Skin epidermis (tissue), 12 donors: ENCODE results near the gene FRZB.
"Not testable (repeated sequence)": the region's sequence is repeated elsewhere in the genome, so short reads cannot be mapped to it uniquely, and the experiment has no call there.

Source experiments
- H3K27ac ChIP-seq, 21 experiments: fragments of 200-600 bp; sonication (generic) in 11 of 21; one replicate each; pipeline ENCODE4 v1.5.0; 2020; ENCODE audit warnings: mild to moderate bottlenecking in 3 of 21, inconsistent platforms in 2 of 21, moderate library complexity in 2 of 21
- H3K4me3 ChIP-seq, 7 experiments: fragments of 200-600 bp; sonication (generic) in 2 of 7; one replicate each; pipeline ENCODE4 v1.5.0; 2020; ENCODE audit warnings: inconsistent platforms in 2 of 7, mild to moderate bottlenecking in 2 of 7, moderate library complexity in 1 of 7

The FRZB gene

DNA sequence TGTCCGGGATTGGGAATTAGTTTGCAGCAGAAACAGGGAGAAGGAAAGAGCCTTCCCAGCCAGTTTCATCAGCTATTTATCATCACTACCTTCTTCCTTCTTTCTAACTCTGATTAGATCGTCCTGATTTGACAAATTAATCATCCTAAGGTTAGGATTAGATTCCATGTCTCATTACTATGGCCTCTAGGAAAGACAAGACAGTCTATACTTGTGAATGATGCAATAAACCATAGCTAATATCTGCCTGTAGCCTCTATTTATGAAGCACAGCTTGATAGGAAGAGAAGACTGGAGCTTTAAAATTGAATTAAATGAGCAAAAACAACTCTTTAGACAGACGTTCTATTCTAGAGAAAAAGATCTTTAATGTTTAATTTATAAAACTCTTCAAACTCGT lies 25.2 kb upstream of the FRZB start:
- Histone ChIP-seq H3K4me3 (no peak overlapping the region), H3K27ac (no peak overlapping the region)

DNA sequence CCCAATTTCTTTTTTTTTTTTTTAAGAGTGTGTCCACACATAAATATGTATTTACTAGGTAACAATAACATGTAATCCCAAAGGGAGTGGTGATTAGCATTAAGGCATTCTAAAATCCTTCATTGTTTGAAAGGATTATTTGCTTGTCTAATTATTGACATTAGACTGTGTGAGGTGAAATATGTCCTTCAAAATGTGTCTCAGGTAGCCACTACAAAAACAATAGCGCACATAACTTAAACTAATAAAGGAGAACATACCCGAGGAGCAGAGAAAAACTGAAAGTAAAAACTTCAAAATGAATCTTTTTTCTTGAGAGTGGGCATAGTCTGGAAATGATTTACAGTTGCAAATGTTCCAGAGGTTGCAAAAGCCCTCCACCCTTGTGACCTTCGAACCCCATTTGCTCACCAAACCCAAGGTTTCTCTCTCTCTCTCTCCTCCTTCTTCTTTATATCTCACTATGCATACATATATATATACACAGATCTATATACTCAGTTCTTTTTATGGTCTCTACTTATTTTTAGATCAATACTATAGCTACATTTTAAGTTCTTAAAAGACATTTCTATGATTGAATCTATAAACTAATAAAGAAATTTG lies 24.4 kb upstream of the FRZB start:
- Histone ChIP-seq H3K27ac (no peak overlapping the region), H3K4me3 (no peak overlapping the region)

DNA sequence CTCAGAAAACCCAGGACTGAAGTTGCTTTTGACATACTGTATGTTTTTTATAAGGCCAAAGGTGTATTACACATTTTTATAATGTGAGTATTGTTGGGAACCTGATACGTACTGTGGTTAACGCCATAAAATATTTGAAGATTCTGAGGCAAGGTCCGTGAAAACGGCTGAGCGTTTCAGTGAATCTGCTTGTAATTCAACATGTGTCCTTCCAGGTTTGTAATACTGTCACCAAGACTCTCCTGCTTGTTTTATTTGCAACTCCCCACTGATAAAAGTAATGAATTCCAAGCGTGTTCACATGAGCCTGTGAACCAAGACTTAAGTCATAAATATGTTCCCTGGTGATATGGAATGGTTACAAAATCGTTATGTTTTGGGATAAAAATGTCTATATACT lies 23.9 kb upstream of the FRZB start:
- no peak overlapping the region for H3K4me3 ChIP-seq
- no peak overlapping the region for H3K27ac ChIP-seq

DNA sequence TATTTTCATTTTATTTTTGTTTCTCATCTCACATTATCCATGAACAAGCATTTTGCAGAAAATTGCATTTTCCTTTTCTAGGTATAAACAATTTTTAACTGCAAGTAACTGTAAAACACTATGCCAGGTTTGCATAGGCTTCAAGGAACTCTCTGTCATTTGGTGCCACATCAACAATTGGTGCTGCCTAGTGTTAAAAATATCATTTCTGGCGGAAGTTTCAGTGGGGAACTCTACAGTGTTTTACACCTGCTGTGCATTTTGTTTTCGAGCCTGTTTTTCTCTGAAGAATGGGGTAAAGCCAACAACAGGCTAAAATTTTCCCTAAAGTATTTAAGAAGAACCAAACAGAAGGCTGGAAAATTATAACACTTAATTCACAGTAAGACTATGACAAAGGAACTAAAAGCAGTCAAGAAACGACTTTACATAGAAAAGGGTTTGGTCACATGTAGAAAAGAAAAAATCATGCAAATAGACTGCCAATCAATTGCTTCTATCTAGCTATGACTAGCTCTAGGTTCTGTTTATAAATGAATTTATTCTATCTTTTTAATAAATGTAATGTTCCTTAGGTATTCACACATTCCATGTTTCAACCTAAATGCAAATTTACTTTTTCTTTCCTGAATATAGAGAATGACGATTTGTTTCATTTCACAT lies 21.4 kb upstream of the FRZB start:
- Histone ChIP-seq H3K4me3 (no peak overlapping the region), H3K27ac (no peak overlapping the region)

DNA sequence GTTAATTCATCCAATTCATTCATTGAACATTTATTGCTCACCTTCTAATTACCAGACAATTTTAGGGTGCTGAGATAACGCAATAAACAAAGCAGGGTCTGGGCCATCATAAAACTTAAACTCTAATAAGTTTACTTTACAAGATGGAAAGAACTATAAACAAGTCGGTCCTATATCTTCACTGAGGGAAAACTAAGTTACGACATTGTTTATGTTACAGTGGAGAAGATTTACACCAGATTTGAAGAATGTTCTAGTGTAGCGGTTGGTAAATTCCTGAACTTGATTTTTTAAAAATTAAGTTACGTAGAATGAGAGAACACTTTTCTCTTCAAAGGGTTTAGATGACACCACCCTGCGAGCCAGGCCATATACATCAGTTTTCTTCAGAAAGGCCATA lies 20.7 kb upstream of the FRZB start:
- H3K27ac ChIP-seq = no peak overlapping the region
- no peak overlapping the region for H3K4me3 ChIP-seq

DNA sequence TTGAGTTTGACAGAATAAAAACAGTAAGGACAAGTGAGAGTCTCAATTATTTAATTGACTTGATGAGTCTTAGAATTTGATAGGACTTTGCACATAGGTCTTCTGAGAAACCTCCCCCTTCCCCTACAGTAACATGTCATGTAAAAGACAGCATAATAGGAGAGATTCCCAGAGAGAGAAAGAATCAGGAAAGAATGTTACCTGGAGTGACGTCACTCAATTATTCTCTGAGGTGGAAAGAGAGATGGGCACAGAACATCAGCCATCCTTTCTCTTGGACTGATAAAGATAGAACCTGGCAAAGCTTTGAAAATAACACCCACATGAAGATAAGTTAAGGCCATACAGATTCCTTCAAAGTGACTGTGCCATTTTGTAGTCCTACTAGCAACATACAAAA lies 19.3 kb upstream of the FRZB start:
- H3K27ac ChIP-seq = no peak overlapping the region

DNA sequence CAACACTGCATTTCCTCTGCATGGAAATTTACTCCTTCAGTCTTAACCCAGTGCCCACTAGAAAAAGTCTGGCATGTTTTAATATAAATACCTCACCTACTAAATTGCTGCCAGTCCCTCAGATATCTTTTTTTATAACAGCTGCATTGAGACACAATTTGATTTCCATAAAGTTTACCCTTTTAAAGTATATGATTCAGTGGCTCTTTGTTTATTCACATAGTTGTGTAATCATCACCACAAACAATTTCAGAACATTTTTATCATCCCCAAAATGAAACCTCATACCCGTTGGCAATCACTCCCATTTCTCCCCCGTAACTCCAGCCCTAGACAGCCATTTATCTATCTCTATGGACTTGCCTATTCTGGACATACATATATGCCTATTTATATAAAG lies 17.0 kb upstream of the FRZB start:
- no peak overlapping the region for H3K27ac ChIP-seq
- no peak overlapping the region for H3K4me3 ChIP-seq

More for the DNA sequence above, 19.3 kb upstream of the FRZB start:
- H3K4me3 ChIP-seq = no peak overlapping the region

DNA sequence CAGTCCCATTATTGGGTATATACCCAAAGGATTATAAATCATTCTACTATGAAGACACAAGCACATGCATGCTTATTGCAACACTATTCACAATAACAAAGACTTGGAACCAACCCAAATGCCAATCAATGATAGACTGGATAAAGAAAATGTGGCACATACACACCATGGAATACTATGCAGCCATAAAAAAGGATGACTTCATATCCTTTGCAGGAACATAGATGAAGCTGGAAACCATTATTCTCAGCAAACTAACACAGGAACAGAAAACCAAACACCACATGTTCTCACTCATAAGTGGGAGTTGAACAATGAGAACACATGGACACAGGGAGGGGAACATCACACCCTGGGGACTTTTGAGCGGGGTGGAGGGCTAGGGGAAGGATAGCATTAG lies 13.7 kb upstream of the FRZB start:
- H3K27ac ChIP-seq, H3K4me3 ChIP-seq: not testable (repeated sequence)

DNA sequence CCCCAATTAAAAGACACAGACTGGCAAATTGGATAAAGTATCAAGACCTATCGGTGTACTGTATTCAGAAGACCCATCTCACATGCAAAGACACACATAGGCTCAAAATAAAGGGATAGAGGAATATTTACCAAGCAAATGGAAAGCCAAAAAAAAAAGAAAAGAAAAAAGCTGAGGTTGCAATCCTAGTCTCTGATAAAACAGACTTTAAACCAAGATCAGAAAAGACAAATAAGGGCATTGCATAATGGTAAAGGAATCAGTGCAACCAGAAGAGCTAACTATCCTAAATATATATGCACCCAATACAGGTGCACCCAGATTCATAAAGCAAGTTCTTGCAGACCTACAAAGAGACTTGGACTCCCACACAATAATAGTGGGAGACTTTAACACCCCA lies 10.2 kb upstream of the FRZB start:
- not testable (repeated sequence) for H3K4me3 ChIP-seq, H3K27ac ChIP-seq

DNA sequence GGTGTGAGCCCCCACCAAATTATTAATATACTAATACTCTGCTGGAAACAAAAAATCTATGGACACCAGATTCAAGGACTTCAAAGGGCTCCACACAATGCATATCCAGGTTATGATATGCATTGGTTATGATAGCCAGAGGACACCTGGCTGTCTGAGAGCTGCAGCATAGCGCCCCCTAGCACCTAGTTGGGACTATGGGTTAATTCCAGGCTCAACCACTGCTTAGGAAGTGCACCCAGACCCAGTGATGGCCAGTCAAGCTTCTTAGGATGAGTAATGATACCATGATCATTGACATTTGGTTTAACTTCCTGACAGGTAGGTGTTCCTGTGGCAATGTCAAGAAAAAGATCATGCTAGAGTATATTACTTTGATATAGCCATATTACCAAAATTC lies 3.8 kb upstream of the FRZB start:
- Histone ChIP-seq H3K4me3 (no peak overlapping the region), H3K27ac (no peak overlapping the region)

DNA sequence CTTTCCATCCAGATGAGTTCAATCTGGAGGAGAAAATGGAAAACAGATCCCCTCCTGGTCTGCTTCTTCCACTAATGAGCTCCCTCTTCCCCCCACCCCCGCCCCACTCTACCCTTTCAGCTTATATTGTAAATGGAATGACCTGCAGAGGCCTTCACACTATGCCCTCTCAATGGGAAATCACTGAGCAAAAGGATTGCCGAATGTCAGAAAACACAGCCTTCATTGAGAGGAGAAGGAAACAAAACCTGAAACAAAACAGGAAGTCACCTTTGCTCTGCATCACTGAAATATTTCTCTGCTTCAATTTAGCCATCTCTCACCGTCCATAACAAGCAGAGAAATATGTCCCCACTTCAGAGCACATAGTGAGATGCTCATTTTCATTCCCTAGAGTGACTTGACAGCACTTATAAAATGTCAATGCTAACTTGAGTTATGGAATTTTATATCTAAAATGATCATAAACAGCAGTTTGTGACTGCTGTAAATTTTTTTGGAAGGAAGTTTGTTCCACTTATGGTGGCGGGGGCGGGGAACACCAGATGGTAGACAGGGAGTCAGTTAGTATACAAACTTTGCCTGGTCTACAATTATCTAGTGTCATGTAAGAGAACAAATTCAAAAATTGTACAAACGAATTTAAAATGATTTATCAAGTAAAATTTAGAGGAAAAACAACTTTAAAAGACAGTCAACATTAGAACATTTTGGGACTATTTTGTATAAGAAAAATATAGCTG lies 1.8 kb upstream of the FRZB start:
- H3K4me3 ChIP-seq = no peak overlapping the region
- peak overlapping the region in 1 of 21 experiments; percentile 48 for H3K27ac ChIP-seq

DNA sequence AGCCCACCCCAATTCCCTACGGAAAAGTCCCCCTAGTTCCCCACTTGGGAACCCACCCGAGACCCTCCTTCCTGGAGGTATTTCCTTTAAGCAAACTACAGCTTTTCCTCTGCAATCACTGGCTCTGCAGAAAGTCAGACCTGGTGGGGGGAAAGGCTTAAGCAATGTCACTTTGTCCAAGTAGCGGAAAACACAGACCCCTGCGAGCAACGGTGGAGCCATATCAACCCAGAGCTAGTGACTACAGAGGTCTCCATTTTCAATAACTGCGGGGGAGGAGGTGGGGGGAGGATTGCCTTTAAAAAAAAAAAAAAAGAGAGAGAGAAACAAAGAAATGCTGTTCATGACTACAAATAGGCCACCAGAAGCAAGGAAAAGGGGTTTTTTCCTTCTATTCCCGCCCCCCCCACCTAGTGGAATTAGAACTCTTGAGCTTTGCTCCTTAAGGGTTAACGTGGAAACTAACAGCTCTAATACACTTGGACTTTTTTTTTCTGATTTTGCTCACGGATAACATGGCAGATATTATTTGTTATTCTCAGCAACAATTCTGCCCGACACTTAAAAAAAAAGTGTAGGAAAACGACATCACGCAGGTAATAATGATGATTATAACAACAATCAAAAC lies 1.1 kb upstream of the FRZB start:
- H3K27ac ChIP-seq = peak overlapping the region in 10 of 21 experiments; percentile 22 to 61 (median 49)
- peak overlapping the region in 5 of 7 experiments; percentile 7 to 38 (median 21) for H3K4me3 ChIP-seq

DNA sequence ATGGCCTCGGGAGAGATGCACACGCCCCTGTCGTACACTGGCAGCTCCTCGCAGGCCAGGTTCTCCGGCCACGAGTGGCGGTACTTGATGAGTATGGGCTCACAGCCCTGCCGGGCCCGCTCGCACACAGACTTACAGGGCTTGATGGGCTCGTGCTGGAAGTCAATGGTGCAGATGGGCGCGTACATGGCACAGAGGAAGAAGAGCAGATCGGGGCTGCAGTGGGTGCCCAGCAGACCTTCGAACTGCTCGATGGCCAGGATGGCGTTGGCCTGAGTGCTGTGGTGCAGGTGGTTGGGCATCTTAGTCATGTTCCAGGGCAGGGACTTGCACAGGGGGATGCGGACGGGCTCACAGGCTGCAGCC lies 359 bp downstream of the FRZB start:
- peak overlapping the region in 3 of 21 experiments; percentile 1 to 61 (median 30) for H3K27ac ChIP-seq
- peak overlapping the region; percentile 7 to 38 (median 17) for H3K4me3 ChIP-seq

DNA sequence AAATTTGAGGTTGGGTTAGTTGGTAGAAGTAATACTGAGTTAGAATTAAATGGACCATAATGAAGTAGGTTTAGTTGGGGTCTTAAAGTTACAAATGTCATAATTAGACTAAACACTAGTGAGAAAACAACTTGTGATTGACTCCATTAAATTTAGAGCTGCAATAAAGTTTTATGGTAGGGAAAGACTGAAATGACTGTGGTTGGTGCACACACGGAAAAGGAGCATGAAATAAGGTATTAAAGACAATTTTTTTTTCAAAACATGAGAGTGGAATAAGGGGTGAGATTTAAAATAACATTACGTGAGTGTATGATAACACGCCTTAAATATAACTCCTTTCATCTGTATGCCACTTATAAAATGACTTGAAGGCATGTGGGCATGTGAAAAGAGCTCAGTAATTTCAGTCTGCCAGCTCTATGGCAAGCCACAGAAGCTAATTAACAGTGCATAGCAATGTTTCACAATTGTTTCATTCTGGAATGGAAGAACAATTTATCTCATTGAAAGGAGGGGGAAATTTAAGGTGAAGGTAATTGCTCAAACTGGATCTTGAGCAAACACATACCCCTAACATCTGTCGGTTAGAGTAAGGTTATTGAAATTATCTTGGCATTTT lies 1.4 kb downstream of the FRZB start:
- Histone ChIP-seq H3K27ac (no peak overlapping the region), H3K4me3 (no peak overlapping the region)

DNA sequence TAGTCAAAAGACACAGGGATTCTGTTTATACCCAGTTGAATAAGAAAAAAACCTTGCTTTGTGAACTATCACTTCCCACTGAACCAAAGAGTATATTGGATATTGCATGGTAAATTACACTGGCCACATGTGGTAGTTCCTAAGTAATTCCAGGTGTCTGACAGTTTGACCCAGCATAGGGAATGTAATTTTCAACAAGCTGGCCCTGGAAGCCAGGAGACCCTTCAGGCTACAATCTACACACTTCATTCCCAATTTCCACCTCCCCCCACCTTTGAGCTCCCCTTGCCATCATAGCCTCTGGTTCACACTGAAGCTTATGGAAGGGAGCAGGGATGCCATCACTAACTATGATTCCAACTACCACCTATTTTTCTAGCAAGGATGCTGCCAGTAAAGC lies 2.8 kb downstream of the FRZB start:
- H3K27ac ChIP-seq = no peak overlapping the region
- H3K4me3 ChIP-seq = no peak overlapping the region

DNA sequence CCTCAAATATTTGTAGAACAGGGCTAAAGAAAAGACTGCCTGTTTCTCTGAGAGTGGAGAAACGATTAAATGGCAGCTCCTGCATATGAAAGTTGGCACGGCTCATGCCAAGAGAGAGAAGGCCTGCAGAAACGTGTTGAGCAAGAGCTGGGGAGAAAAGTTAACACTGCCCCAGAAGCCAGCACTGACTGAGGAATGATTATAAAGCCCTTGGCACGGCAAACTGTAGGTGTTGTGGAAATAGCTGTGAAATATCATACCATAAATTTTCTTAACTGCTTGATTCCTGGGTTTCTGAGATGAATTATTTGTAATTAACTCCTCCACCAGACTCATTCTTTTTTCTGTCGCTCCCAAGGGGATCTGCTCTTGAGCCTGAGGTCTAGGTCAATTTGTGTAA lies 4.3 kb downstream of the FRZB start:
- Histone ChIP-seq H3K4me3 (no peak overlapping the region), H3K27ac (no peak overlapping the region)

DNA sequence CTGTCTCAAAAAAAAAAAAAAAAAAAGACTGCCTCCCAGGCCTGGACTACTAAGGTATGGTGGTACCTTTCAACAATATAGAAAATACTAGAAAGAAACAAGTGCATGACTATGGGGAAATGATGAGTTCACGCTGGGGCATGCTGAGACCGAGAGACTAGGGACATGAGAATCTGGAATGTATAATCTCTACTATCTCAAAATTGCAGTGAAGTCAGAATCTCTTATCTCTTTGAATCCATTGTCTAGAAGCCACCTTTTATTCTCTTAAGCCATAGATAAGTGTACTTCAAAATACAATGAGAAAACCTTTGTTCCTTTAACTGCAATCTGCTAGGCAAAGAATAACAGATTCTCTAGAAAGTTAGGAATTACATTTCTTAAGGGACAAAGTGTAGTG lies 5.6 kb downstream of the FRZB start:
- no peak overlapping the region for H3K27ac ChIP-seq
- H3K4me3 ChIP-seq = no peak overlapping the region

DNA sequence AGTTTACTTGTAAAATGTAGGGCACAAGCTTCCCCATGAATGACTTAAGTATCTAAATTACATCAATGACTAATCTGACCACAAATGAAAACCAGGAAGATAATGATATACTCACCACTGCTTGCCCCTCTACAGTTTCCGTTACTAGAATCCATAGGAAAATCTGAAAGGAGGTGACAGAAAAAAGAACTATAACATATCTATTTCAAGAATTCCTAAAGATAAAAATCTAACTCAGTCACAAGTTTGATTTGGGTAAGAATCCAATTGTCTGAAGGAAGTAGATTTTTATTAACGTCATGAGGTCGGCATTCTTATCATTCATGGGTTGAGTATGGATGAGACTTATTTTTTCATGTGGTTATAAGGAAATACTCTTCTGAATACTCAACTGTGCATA lies 7.8 kb downstream of the FRZB start:
- Histone ChIP-seq H3K4me3 (no peak overlapping the region), H3K27ac (no peak overlapping the region)

DNA sequence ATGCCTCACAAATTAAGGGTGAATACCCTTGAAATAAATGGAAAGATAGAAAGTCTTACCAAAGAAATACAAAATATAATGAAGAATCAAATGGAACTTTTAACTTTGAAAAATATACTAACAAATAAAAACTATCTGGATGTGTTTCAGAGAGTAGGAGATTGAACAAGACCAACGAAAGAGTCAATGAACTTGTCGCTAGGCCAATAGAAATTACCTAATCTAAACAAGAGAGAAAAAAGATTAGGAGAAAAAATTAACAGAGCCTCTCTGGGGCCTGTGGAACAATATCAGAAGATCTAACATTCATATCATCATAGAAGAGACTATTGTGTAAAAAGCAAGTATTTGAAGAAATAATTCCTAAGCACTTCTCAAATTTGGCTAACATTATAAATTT lies 11.1 kb downstream of the FRZB start:
- Histone ChIP-seq H3K27ac (no peak overlapping the region), H3K4me3 (no peak overlapping the region)

DNA sequence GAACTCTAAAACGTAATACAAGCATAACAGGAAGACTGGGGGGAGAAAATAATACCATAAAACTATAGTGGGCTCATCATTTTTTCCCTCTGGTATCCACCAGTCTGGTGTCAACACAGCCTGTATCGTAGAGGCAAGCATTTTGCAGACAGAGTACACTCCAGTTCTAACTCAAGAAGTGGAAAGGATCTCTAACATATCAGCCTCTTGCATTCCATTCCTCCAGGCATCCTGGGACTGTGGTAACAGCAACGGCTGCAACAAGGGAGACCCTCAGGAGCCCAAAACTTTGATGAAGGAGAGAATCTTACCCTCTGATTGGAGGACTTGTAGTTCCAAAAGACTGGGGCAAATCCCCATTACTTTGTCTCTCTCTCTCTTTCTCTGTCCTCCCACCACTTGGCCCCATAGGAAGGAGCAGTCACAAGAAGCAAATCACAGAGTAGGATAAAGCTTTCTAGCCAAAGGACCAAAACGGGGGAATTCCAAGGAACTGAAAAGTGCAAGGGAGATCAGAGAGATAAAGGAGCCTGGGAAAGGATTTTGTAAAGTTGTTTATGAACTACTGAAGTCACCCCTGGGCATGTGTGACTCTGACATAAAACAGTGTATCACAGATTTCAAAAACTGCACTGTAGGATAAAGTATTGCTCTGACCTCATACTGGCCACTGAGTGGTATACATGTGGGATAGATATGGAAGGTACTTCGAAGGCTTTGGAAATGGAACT lies 11.9 kb downstream of the FRZB start:
- Histone ChIP-seq H3K4me3 (no peak overlapping the region), H3K27ac (no peak overlapping the region)
